Tibial artery (tissue), 4 donors: Measurements from ENCODE around the gene PRTG.

ENCODE experiments used
- DNase-seq, 2 donors: peaks; one replicate each; pipeline ENCODE4 v3.0.0-alpha.2; 2019
- H3K27ac ChIP-seq, 2 donors: fragments of 200-600 bp; sonication (generic) in 1 of 2; 1 replicate in 1 of 2; 2 replicates in 1 of 2; pipeline ENCODE4 v1.5.1; 2018 to 2019; ENCODE audit warnings: mild to moderate bottlenecking in 1 of 2
- H3K27me3 ChIP-seq, 2 donors: fragments of 200-600 bp; sonication (generic) in 1 of 2; one replicate each; pipeline versions ENCODE4 v1.5.1 to v1.6.0; 2016 to 2019
- H3K36me3 ChIP-seq, 3 donors: fragments of 200-600 bp; sonication (generic) in 2 of 3; one replicate each; pipeline ENCODE4 v1.5.1; 2016 to 2019; ENCODE audit warnings: mild to moderate bottlenecking in 2 of 3
- H3K4me1 ChIP-seq, 4 donors: fragments of 200-600 bp; sonication (generic) in 2 of 4; 1 replicate in 3 of 4; 2 replicates in 1 of 4; pipeline ENCODE4 v1.5.1; 2016 to 2019
- H3K4me3 ChIP-seq, 2 donors: fragments of 200-600 bp; sonication (generic) in 1 of 2; 1 replicate in 1 of 2; 2 replicates in 1 of 2; pipeline ENCODE4 v1.5.1; 2018 to 2019; ENCODE audit warnings: mild to moderate bottlenecking in 2 of 2
- H3K9me3 ChIP-seq, 3 donors: fragments of 200-600 bp; sonication (generic) in 1 of 3; one replicate each; pipeline ENCODE4 v1.5.1; 2016 to 2019
- CTCF ChIP-seq, 2 experiments: fragments of 200-600 bp in 1 of 2; fragments of 450-650 bp in 1 of 2; IDR thresholded peaks; one replicate each; pipeline ENCODE4 v1.5.1; 2017 to 2019; ENCODE audit warnings: antibody characterized with exemption in 2 of 2, mild to moderate bottlenecking in 1 of 2, moderate library complexity in 1 of 2
- intact Hi-C: fragments of 100-400 bp; cut with DNase I; formaldehyde crosslinking; loops from one replicate; pipeline ENCODE4 v1.15.0; 2023; ENCODE audit warnings: low total_unique reads

The PRTG gene

GRCh38 chr15:55627730-55628368 is 115.1 kb downstream of the PRTG start:
- Histone ChIP-seq H3K9me3 (no peaks in the 10 kb centered on the region), H3K36me3 (no peaks in the 10 kb centered on the region), H3K27ac (no peak overlapping the region), H3K4me1 (no peaks in the 10 kb centered on the region), H3K27me3 (no peaks in the 10 kb centered on the region), H3K4me3 (no peak overlapping the region)
- DNase-seq: no peak
- intact Hi-C loops: no loop called here
- TF ChIP-seq CTCF (IDR thresholded peaks at IDR 0.05): no peak

- Histone ChIP-seq H3K36me3 (no peaks in the 10 kb centered on the region), H3K4me1 (no peaks in the 10 kb centered on the region), H3K27me3 (no peaks in the 10 kb centered on the region), H3K27ac (no peak overlapping the region), H3K4me3 (no peak overlapping the region), H3K9me3 (no peaks in the 10 kb centered on the region)
- no peak for TF ChIP-seq CTCF (IDR thresholded peaks at IDR 0.05)
- DNase-seq: no peak
- intact Hi-C loops: no loop called here
Observed at GRCh38 chr15:55619783-55620182, 123.2 kb downstream of the PRTG start.

GRCh38 chr15:55618387-55618786 is 124.6 kb downstream of the PRTG start:
- no peaks in the 10 kb centered on the region for H3K4me1 ChIP-seq
- no peaks in the 10 kb centered on the region for H3K36me3 ChIP-seq
- no peak overlapping the region for H3K4me3 ChIP-seq
- no peak overlapping the region for H3K27ac ChIP-seq
- H3K9me3 ChIP-seq: no peaks in the 10 kb centered on the region
- TF ChIP-seq CTCF (IDR thresholded peaks at IDR 0.05): no peak
- DNase-seq: no peak
- intact Hi-C loops: no loop called here
- no peaks in the 10 kb centered on the region for H3K27me3 ChIP-seq

GRCh38 chr15:55615445-55615844 is 127.5 kb downstream of the PRTG start:
- intact Hi-C loops: no loop called here
- Histone ChIP-seq H3K4me3 (no peak overlapping the region), H3K27me3 (no peaks in the 10 kb centered on the region), H3K36me3 (no peaks in the 10 kb centered on the region), H3K9me3 (no peaks in the 10 kb centered on the region), H3K27ac (no peak overlapping the region), H3K4me1 (no peaks in the 10 kb centered on the region)
- DNase-seq: no peak
- no peak for TF ChIP-seq CTCF (IDR thresholded peaks at IDR 0.05)

- Histone ChIP-seq H3K27ac (no peak overlapping the region), H3K4me1 (no peaks in the 10 kb centered on the region), H3K27me3 (no peaks in the 10 kb centered on the region), H3K4me3 (no peak overlapping the region), H3K9me3 (no peaks in the 10 kb centered on the region), H3K36me3 (no peaks in the 10 kb centered on the region)
- DNase-seq: no peak
- no peak for TF ChIP-seq CTCF (IDR thresholded peaks at IDR 0.05)
- intact Hi-C loops: no loop called here
Observed at GRCh38 chr15:55613727-55614126, 129.2 kb downstream of the PRTG start.

GRCh38 chr15:55606214-55606613 is 136.7 kb downstream of the PRTG start:
- intact Hi-C loops: no loop called here
- TF ChIP-seq CTCF (IDR thresholded peaks at IDR 0.05): no peak
- no peak for DNase-seq
- no peak overlapping the region for H3K27ac ChIP-seq
- H3K9me3 ChIP-seq: no peaks in the 10 kb centered on the region
- no peaks in the 10 kb centered on the region for H3K27me3 ChIP-seq
- H3K4me1 ChIP-seq: no peaks in the 10 kb centered on the region
- H3K36me3 ChIP-seq: no peaks in the 10 kb centered on the region
- H3K4me3 ChIP-seq: no peak overlapping the region
